ENCODE data around the gene CDH4. TPM values are rescaled to one million over a fixed set of nuclear protein-coding genes. Genes with fewer than 3 reads are reported as not detected.
"Not testable (repeated sequence)": the region's sequence is repeated elsewhere in the genome, so short reads cannot be mapped to it uniquely, and the experiment has no call there.

Gene CDH4
- total RNA-seq, 4 donors from 2014 or later, result 0.71 to 4.2 (median 2.9) TPM

DNA sequence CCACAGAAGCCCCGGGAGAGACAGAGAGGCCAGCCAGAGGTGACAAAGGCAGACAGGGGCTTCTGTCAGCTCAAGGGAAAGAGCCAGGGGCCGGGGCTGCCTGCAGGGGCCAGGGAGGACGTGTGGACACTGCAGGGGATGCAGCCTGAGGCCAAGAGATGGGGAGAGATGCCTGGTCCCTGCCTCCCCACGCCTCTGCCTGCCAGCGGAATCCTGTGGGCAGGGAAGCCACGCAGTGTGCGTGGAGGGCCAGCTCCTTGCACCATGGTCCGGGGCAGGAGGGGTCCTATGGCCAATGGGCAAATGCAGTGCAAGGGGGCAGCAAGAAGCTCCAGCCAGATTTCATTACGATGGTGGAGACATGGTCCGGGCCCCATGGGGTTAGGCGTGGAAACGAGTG lies 224.9 kb downstream of the CDH4 start:
- intact Hi-C loops (cut with DNase I; ENCODE audit: low total_unique reads), result no loop called here

GRCh38 chr20:61477451-61477861 lies 225.4 kb downstream of the CDH4 start:
- 78 to 80% methylated on average over 9 of the region's 9 CpGs for WGBS, 2 donors
- TF ChIP-seq POLR2A (IDR thresholded peaks at IDR 0.05), result no peak
- TF ChIP-seq CTCF (IDR thresholded peaks at IDR 0.05), result no peak
- intact Hi-C loops (cut with DNase I; ENCODE audit: low total_unique reads), result no loop called here
- DNase-seq (ENCODE audit: low spot score in 2 of 2), result no peak
- no peak overlapping the region for H3K4me3 ChIP-seq (ENCODE audit: low read depth, poor library complexity, severe bottlenecking)

More for the DNA sequence above, 224.9 kb downstream of the CDH4 start:
- TF ChIP-seq POLR2A (IDR thresholded peaks at IDR 0.05) (no peak), CTCF (IDR thresholded peaks at IDR 0.05) (no peak)
- H3K4me3 ChIP-seq (ENCODE audit: low read depth, poor library complexity, severe bottlenecking), result no peak overlapping the region
- WGBS, 2 donors, result 74 to 77% methylated on average over 12 of the region's 12 CpGs
- DNase-seq (ENCODE audit: low spot score in 2 of 2), result peak in 1 of 2 donors; percentile 79

DNA sequence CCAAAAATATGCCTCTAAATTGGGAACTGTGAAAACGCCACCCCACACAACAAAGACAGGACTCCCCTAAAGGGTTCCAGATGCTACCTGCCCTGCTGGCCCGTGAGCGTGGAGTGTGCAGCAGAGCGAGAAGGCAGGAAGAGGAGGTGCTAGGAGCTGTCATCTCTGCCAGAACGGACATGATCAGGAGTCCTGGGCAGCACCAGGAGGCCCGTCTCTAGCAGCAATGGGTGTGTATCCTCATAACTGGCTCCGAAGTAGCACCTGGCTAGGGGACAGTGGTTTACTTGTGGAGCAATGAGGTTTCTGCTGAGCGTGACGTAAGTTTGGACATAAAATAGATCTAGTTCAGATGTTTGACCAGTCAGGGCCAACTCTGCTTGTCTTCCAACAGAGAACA lies 226.0 kb downstream of the CDH4 start:
- TF ChIP-seq CTCF (IDR thresholded peaks at IDR 0.05) (no peak), POLR2A (IDR thresholded peaks at IDR 0.05) (no peak)
- WGBS, 2 donors, result 74 to 76% methylated on average over 9 of the region's 9 CpGs
- intact Hi-C loops (cut with DNase I; ENCODE audit: low total_unique reads), result no loop called here
- no peak overlapping the region for H3K4me3 ChIP-seq (ENCODE audit: low read depth, poor library complexity, severe bottlenecking)
- peak in 1 of 2 donors; percentile 60 for DNase-seq (ENCODE audit: low spot score in 2 of 2)

GRCh38 chr20:61478611-61479305 lies 226.7 kb downstream of the CDH4 start:
- intact Hi-C loops (cut with DNase I; ENCODE audit: low total_unique reads), result no loop called here
- H3K4me3 ChIP-seq (ENCODE audit: low read depth, poor library complexity, severe bottlenecking), result no peak overlapping the region
- WGBS, 2 donors, result 80% methylated on average over 13 of the region's 13 CpGs
- DNase-seq (ENCODE audit: low spot score in 2 of 2), result peak in 1 of 2 donors; percentile 20
- TF ChIP-seq POLR2A (IDR thresholded peaks at IDR 0.05) (no peak), CTCF (IDR thresholded peaks at IDR 0.05) (no peak)

- H3K4me3 ChIP-seq (ENCODE audit: low read depth, poor library complexity, severe bottlenecking); intact Hi-C loops (cut with DNase I; ENCODE audit: low total_unique reads): not testable (repeated sequence)
- 91 to 96% methylated on average over 4 of the region's 4 CpGs for WGBS, 2 donors
- DNase-seq (ENCODE audit: low spot score in 2 of 2), result peak in 1 of 2 donors; percentile 34
These were observed 227.4 kb downstream of the CDH4 start for GRCh38 chr20:61479433-61479832.

DNA sequence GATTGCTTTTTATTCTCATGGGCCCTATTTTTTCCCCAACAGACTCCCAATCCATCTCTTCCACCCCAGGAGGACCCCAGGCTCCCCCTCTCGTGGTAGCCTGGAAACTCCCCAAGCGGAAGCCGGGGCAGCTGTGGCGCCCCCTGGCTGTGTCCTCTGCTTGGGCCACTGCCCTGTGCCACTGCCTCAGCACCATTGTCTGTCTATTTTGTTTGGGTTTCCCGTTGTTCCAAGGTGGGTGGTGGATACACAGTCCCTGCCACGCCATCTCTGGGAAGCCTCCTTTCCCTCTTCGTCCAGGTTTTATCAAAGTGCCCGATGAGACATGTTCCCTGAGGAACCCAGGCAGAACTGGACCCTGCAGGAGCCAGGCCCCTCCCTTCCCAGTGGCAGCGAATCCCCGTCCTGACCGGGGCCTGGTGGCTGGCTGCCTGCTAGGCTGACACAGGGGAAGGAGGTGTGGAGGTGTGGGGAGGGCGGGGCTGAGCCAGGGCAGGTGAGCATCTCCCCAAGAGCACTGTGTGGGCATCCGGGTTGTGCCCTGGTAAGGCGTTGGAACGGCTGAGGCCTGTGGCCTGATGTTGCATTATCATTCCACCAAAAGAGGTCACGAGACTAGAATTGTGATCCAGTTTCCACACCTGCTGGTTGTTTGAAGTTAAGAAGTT lies 228.2 kb downstream of the CDH4 start:
- 77 to 80% methylated on average over 15 to 16 of the region's 16 CpGs for WGBS, 2 donors
- no peak for TF ChIP-seq POLR2A (IDR thresholded peaks at IDR 0.05)
- TF ChIP-seq CTCF (IDR thresholded peaks at IDR 0.05), result no peak
- no peak overlapping the region for H3K4me3 ChIP-seq (ENCODE audit: low read depth, poor library complexity, severe bottlenecking)
- peak in 1 of 2 donors; percentile 71 for DNase-seq (ENCODE audit: low spot score in 2 of 2)
- intact Hi-C loops (cut with DNase I; ENCODE audit: low total_unique reads), result no loop called here
